Activated CD4-positive, CD25-positive, alpha-beta regulatory T cell treated with anti-CD3 and anti-CD28 coated beads, Interleukin-2, amount 50 U/mL, for 16 hours (primary cell): ENCODE data around the gene ETV7.
A peak's percentile ranks its signal among the peaks of the same experiment; 100 is the strongest.
"Not testable (repeated sequence)": the region's sequence is repeated elsewhere in the genome, so short reads cannot be mapped to it uniquely, and the experiment has no call there.

ENCODE experiments used
- DNase-seq: peaks from one replicate; pipeline ENCODE4 v3.0.0-alpha.2; 2020; ENCODE audit warnings: low read depth, low spot score

ETV7 gene

GRCh38 chr6:36340618-36341454, 46.6 kb downstream of the ETV7 start:
- peak; percentile 48 for DNase-seq

GRCh38 chr6:36340306-36340617, 47.2 kb downstream of the ETV7 start:
- no peak for DNase-seq

GRCh38 chr6:36339146-36339545, 48.3 kb downstream of the ETV7 start:
- DNase-seq, result no peak

GRCh38 chr6:36338223-36338622, 49.2 kb downstream of the ETV7 start:
- DNase-seq, result not testable (repeated sequence)

GRCh38 chr6:36337814-36338213, 49.7 kb downstream of the ETV7 start:
- no peak for DNase-seq

GRCh38 chr6:36336779-36337241, 50.7 kb downstream of the ETV7 start, which contains the start of gene BNIP5:
Gene BNIP5 (minus strand): TSS chr6:36336888. CDS start chr6:36330690, 6,198 bp downstream.
- no peak for DNase-seq

GRCh38 chr6:36336208-36336710, 51.2 kb downstream of the ETV7 start:
- no peak for DNase-seq

GRCh38 chr6:36335465-36336207, 51.8 kb downstream of the ETV7 start:
- DNase-seq, result no peak

- no peak for DNase-seq
Observed at GRCh38 chr6:36334832-36335459, 52.5 kb downstream of the ETV7 start.

GRCh38 chr6:36333931-36334725, 53.3 kb downstream of the ETV7 start:
- DNase-seq, result no peak

- no peak for DNase-seq
Observed at GRCh38 chr6:36333171-36333895, 54.1 kb downstream of the ETV7 start.

GRCh38 chr6:36331381-36331780, 56.1 kb downstream of the ETV7 start:
- DNase-seq, result no peak

GRCh38 chr6:36330366-36330765, 57.1 kb downstream of the ETV7 start:
- no peak for DNase-seq

- no peak for DNase-seq
Observed at GRCh38 chr6:36329798-36330291, 57.6 kb downstream of the ETV7 start.

GRCh38 chr6:36328600-36328999, 58.9 kb downstream of the ETV7 start:
- no peak for DNase-seq

- no peak for DNase-seq
Observed at GRCh38 chr6:36327919-36328236, 59.6 kb downstream of the ETV7 start.

GRCh38 chr6:36327226-36327918, 60.1 kb downstream of the ETV7 start:
- DNase-seq, result no peak

GRCh38 chr6:36326356-36326995, 61.0 kb downstream of the ETV7 start:
- no peak for DNase-seq

- DNase-seq, result no peak
Observed at GRCh38 chr6:36324715-36325114, 62.8 kb downstream of the ETV7 start.

GRCh38 chr6:36324191-36324590, 63.3 kb downstream of the ETV7 start:
- DNase-seq, result no peak
